ENCODE measurements around the gene MBD3.

- TF ChIP-seq CTCF (optimal IDR thresholded peaks at IDR 0.05 in 1 of 3, IDR thresholded peaks at IDR 0.05 in 1 of 3, conservative IDR thresholded peaks at IDR 0.05 in 1 of 3; ENCODE audit: extremely low read depth in 1 of 3, insufficient read depth in 2 of 3, low read length in 3 of 3) (peak; percentile 68 to 81 (median 69)), EZH2 (IDR thresholded peaks at IDR 0.05; ENCODE audit: low read length) (no peak)
Observed at GRCh38 chr19:1605236-1606137, 12.8 kb upstream of the MBD3 start, which contains the start of gene UQCR11.
